HepG2 (cell line): Measurements from ENCODE around the gene ZNF581. TPM values are rescaled to one million over a fixed set of nuclear protein-coding genes. Genes with fewer than 3 reads are reported as not detected.

Experiments used
- ATM ChIP-seq: fragments of 450-650 bp; IDR thresholded peaks from 2 replicates; pipeline ENCODE4 v1.7.1; 2017; ENCODE audit warnings: mild to moderate bottlenecking, borderline replicate concordance
- CBX5 ChIP-seq: sonication (generic); formaldehyde crosslinking; IDR thresholded peaks from 2 replicates; pipeline ENCODE4 v1.4.0; 2020; ENCODE audit warnings: missing genetic modification reagents, borderline replicate concordance
- FOXO1 ChIP-seq: sonication (generic); formaldehyde crosslinking; IDR thresholded peaks from 2 replicates; pipeline ENCODE4 v1.4.0; 2020; ENCODE audit warnings: missing genetic modification reagents
- PHF8 ChIP-seq: sonication (generic); formaldehyde crosslinking; IDR thresholded peaks from 2 replicates; pipeline ENCODE4 v1.5.0; 2020; ENCODE audit warnings: missing genetic modification reagents
- RNF2 ChIP-seq: fragments of 450-650 bp; conservative IDR thresholded peaks from 2 replicates; pipeline ENCODE4 v1.6.1; 2016; ENCODE audit warnings: low read depth
- SNAPC2 ChIP-seq: sonication (generic); formaldehyde crosslinking; IDR thresholded peaks from 2 replicates; pipeline ENCODE4 v1.8.1; 2022; ENCODE audit warnings: mild to moderate bottlenecking, missing genetic modification reagents
- ZMYM4 ChIP-seq: sonication (generic); formaldehyde crosslinking; IDR thresholded peaks from 2 replicates; pipeline ENCODE4 v1.8.1; 2023; ENCODE audit warnings: mild to moderate bottlenecking, missing genetic modification reagents
- ZNF230 ChIP-seq: sonication (generic); formaldehyde crosslinking; IDR thresholded peaks from 2 replicates; pipeline ENCODE4 v1.4.0; 2020; ENCODE audit warnings: mild to moderate bottlenecking, missing genetic modification reagents
- ZNF296 ChIP-seq: sonication (generic); formaldehyde crosslinking; conservative IDR thresholded peaks from 2 replicates; pipeline ENCODE4 v1.5.0; 2020; ENCODE audit warnings: mild to moderate bottlenecking, missing genetic modification reagents
- ZNF382 ChIP-seq: sonication (generic); formaldehyde crosslinking; IDR thresholded peaks from 2 replicates; pipeline ENCODE4 v1.5.0; 2020; ENCODE audit warnings: missing genetic modification reagents, mild to moderate bottlenecking, borderline replicate concordance
- ZNF550 ChIP-seq: sonication (generic); formaldehyde crosslinking; IDR thresholded peaks from 2 replicates; pipeline ENCODE4 v1.4.0; 2020; ENCODE audit warnings: mild to moderate bottlenecking, missing genetic modification reagents, borderline replicate concordance
- ZNF616 ChIP-seq: sonication (generic); formaldehyde crosslinking; IDR thresholded peaks from 2 replicates; pipeline ENCODE4 v1.5.0; 2020; ENCODE audit warnings: low read depth, mild to moderate bottlenecking, missing genetic modification reagents
- ZNF782 ChIP-seq: sonication (generic); formaldehyde crosslinking; IDR thresholded peaks from 2 replicates; pipeline ENCODE4 v1.4.0; 2020; ENCODE audit warnings: missing genetic modification reagents, mild to moderate bottlenecking, borderline replicate concordance
- ZSCAN31 ChIP-seq: sonication (generic); formaldehyde crosslinking; IDR thresholded peaks from 2 replicates; pipeline ENCODE4 v1.5.0; 2020; ENCODE audit warnings: low read depth, mild to moderate bottlenecking, missing genetic modification reagents
- polyA plus RNA-seq, 8 experiments: library from polyadenylated mRNA; depleted of rRNA in 3 of 8; stranded (reverse) in 7 of 8; unstranded in 1 of 8; fragments of >200 nt; fragmentation: Illumina TruSeq in 4 of 8; extraction: Trizol in 4 of 8; gene quantifications; 2 replicates each; pipeline versions ENCODE4 v1.2.1 to v1.2.3, GENCODE V29; 2011 to 2016; ENCODE audit warnings: low read depth in 4 of 8, missing spikeins in 1 of 8, mixed read lengths in 1 of 8; ENCODE audit not compliant: insufficient read depth in 1 of 8
- total RNA-seq, 5 experiments: library from RNA; depleted of rRNA; stranded (reverse); fragments of >200 nt; fragmentation: Illumina TruSeq; extraction: Trizol; gene quantifications; 2 replicates each; pipeline ENCODE4 v1.2.3, GENCODE V29; 2016; ENCODE audit warnings: low read depth in 1 of 5
- TF ChIP-seq, protein P1 (sequence below): sonication (generic); formaldehyde crosslinking; IDR thresholded peaks from 2 replicates; pipeline ENCODE4 v1.5.0; 2020; ENCODE audit warnings: mild to moderate bottlenecking, missing genetic modification reagents, borderline replicate concordance
- TF ChIP-seq, protein P2 (sequence below): sonication (generic); formaldehyde crosslinking; conservative IDR thresholded peaks from 2 replicates; pipeline ENCODE4 v1.4.0; 2020; ENCODE audit warnings: missing genetic modification reagents
- TF ChIP-seq, protein P3 (sequence below): sonication (generic); formaldehyde crosslinking; IDR thresholded peaks from 2 replicates; pipeline ENCODE4 v1.8.0; 2022; ENCODE audit warnings: mild to moderate bottlenecking, missing genetic modification reagents
- TF ChIP-seq, protein P4 (sequence below): sonication (generic); formaldehyde crosslinking; IDR thresholded peaks from 2 replicates; pipeline ENCODE4 v1.9.0; 2022; ENCODE audit warnings: missing genetic modification reagents, mild to moderate bottlenecking, borderline replicate concordance
- TF ChIP-seq, protein P5 (sequence below), 2 experiments: IDR thresholded peaks; 2 replicates each; pipeline ENCODE4 v1.6.1; 2011 to 2012; ENCODE audit warnings: low read length in 2 of 2, borderline replicate concordance in 1 of 2, low read depth in 1 of 2, mild to moderate bottlenecking in 1 of 2, moderate library complexity in 1 of 2

ZNF581 gene
- total and polyA plus RNA-seq, 2 of the 13 experiments (the other 11 are each of a cell fraction or from before 2014, with no cell fraction given) = 19.6 to 49.5 TPM

DNA sequence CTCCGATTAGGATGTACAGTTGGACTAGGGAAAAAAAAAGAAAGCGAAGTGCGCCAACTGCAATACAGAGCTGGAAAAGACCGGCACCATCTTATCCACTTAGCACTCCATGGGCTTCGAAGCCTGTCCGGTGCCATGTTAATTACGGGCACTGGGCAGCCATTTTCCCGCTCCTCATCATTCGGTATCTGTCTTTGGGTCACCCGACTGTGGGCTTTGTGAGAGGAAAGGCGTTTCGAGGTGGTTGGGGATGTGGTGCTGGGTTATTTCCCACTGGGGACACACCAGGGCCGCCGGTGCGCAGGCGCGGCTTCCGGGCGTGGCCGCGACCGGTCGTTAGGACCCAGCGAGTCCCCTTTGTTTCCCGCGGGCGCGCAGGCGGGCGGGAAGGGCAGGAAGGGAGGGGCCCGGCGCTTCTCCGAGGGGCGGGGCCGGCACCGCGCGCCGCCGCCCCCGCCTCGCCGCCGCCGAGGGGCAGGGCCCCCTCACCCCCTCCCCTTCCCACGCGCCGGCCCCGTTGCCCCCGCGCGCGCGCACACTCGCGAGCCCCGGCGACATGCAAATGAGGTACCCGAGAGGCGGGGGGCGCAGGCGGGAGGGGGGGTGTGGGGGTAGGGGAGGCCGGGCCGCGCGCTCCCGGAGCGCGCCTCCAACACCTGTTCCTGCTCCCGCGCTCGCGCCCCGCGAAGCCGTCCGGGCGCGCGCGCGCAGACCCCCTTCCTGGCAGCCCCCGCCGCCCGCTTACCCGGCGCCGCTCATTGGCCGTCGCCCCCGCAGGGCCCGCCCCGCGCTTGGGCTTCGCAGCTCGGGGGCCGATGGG, 43.4 kb upstream of the ZNF581 start, which contains the start of gene ZNF524 (continued):
- TF ChIP-seq ZNF230 (CRISPR knock-in tag) (peak; percentile 71; the same call in 1 of the 2 replicates), ZSCAN31 (no peak), ZMYM4 (peak; percentile 59; the same call in 1 of the 2 replicates), PHF8 (CRISPR knock-in tag) (peak; percentile 68), CBX5 (CRISPR knock-in tag) (no peak), ZNF550 (CRISPR knock-in tag) (no peak), ZNF382 (CRISPR knock-in tag) (no peak), SNAPC2 (CRISPR knock-in tag) (peak; percentile 72; the same call in 1 of the 2 replicates), ZNF296 (no peak), ATM (no peak), ZNF616 (CRISPR knock-in tag) (no peak), RNF2 (0 out of 2 replicates have a peak, but pooled peaks have one; percentile 18), FOXO1 (CRISPR knock-in tag) (0 out of 2 replicates have a peak, but pooled peaks have one; percentile 13), ZNF782 (CRISPR knock-in tag) (no peak)
- TF ChIP-seq, protein P1, sequence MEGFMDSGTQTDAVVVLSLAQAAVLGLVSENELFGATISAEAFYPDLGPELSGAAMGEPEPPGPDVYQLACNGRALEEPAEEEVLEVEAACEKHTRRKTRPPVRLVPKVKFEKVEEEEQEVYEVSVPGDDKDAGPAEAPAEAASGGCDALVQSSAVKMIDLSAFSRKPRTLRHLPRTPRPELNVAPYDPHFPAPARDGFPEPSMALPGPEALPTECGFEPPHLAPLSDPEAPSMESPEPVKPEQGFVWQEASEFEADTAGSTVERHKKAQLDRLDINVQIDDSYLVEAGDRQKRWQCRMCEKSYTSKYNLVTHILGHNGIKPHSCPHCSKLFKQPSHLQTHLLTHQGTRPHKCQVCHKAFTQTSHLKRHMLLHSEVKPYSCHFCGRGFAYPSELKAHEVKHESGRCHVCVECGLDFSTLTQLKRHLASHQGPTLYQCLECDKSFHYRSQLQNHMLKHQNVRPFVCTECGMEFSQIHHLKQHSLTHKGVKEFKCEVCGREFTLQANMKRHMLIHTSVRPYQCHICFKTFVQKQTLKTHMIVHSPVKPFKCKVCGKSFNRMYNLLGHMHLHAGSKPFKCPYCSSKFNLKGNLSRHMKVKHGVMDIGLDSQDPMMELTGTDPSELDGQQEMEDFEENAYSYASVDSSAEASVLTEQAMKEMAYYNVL (CRISPR knock-in tag) = peak; percentile 17; the same call in 1 of the 2 replicates
- TF ChIP-seq, protein P2, sequence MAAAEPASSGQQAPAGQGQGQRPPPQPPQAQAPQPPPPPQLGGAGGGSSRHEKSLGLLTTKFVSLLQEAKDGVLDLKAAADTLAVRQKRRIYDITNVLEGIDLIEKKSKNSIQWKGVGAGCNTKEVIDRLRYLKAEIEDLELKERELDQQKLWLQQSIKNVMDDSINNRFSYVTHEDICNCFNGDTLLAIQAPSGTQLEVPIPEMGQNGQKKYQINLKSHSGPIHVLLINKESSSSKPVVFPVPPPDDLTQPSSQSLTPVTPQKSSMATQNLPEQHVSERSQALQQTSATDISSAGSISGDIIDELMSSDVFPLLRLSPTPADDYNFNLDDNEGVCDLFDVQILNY (CRISPR knock-in tag) = peak; percentile 94
- TF ChIP-seq, protein P3, sequence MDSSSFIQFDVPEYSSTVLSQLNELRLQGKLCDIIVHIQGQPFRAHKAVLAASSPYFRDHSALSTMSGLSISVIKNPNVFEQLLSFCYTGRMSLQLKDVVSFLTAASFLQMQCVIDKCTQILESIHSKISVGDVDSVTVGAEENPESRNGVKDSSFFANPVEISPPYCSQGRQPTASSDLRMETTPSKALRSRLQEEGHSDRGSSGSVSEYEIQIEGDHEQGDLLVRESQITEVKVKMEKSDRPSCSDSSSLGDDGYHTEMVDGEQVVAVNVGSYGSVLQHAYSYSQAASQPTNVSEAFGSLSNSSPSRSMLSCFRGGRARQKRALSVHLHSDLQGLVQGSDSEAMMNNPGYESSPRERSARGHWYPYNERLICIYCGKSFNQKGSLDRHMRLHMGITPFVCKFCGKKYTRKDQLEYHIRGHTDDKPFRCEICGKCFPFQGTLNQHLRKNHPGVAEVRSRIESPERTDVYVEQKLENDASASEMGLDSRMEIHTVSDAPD = no peak
- TF ChIP-seq, protein P4, sequence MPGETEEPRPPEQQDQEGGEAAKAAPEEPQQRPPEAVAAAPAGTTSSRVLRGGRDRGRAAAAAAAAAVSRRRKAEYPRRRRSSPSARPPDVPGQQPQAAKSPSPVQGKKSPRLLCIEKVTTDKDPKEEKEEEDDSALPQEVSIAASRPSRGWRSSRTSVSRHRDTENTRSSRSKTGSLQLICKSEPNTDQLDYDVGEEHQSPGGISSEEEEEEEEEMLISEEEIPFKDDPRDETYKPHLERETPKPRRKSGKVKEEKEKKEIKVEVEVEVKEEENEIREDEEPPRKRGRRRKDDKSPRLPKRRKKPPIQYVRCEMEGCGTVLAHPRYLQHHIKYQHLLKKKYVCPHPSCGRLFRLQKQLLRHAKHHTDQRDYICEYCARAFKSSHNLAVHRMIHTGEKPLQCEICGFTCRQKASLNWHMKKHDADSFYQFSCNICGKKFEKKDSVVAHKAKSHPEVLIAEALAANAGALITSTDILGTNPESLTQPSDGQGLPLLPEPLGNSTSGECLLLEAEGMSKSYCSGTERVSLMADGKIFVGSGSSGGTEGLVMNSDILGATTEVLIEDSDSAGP (CRISPR knock-in tag) = no peak; the same call in 1 of the 2 replicates
- TF ChIP-seq, protein P5, sequence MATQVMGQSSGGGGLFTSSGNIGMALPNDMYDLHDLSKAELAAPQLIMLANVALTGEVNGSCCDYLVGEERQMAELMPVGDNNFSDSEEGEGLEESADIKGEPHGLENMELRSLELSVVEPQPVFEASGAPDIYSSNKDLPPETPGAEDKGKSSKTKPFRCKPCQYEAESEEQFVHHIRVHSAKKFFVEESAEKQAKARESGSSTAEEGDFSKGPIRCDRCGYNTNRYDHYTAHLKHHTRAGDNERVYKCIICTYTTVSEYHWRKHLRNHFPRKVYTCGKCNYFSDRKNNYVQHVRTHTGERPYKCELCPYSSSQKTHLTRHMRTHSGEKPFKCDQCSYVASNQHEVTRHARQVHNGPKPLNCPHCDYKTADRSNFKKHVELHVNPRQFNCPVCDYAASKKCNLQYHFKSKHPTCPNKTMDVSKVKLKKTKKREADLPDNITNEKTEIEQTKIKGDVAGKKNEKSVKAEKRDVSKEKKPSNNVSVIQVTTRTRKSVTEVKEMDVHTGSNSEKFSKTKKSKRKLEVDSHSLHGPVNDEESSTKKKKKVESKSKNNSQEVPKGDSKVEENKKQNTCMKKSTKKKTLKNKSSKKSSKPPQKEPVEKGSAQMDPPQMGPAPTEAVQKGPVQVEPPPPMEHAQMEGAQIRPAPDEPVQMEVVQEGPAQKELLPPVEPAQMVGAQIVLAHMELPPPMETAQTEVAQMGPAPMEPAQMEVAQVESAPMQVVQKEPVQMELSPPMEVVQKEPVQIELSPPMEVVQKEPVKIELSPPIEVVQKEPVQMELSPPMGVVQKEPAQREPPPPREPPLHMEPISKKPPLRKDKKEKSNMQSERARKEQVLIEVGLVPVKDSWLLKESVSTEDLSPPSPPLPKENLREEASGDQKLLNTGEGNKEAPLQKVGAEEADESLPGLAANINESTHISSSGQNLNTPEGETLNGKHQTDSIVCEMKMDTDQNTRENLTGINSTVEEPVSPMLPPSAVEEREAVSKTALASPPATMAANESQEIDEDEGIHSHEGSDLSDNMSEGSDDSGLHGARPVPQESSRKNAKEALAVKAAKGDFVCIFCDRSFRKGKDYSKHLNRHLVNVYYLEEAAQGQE (IDR thresholded peaks at IDR 0.05; ENCODE audit: borderline replicate concordance in 1 of 2, low read depth in 1 of 2, low read length in 2 of 2) = no peak
